KMS-11 (cell line): ENCODE results near the gene CTCF.

Experiments used
- H2AFZ ChIP-seq: fragments of 200-600 bp; sonication (generic); 2 replicates; pipeline ENCODE4 v1.6.1; 2016; ENCODE audit warnings: antibody characterized with exemption, mixed run types, low read depth
- H3K27ac ChIP-seq: fragments of 200-600 bp; sonication (generic); 2 replicates; pipeline ENCODE4 v1.6.1; 2016; ENCODE audit warnings: mild to moderate bottlenecking, mixed run types
- H3K27me3 ChIP-seq: fragments of 200-600 bp; sonication (generic); 2 replicates; pipeline ENCODE4 v1.6.1; 2017; ENCODE audit warnings: mild to moderate bottlenecking, low read depth, mixed run types, moderate library complexity; ENCODE audit not compliant: insufficient read depth
- H3K36me3 ChIP-seq: fragments of 200-600 bp; sonication (generic); 2 replicates; pipeline ENCODE4 v1.6.1; 2017; ENCODE audit warnings: mild to moderate bottlenecking, mixed run types; ENCODE audit not compliant: insufficient read depth
- H3K4me1 ChIP-seq: fragments of 200-600 bp; sonication (generic); 2 replicates; pipeline ENCODE4 v1.6.1; 2016; ENCODE audit warnings: mild to moderate bottlenecking, low read depth, mixed run types; ENCODE audit not compliant: poor library complexity, severe bottlenecking
- H3K4me2 ChIP-seq: fragments of 200-600 bp; sonication (generic); 2 replicates; pipeline ENCODE4 v1.7.0; 2016; ENCODE audit warnings: mild to moderate bottlenecking, mixed run types
- H3K4me3 ChIP-seq: fragments of 200-600 bp; sonication (generic); IDR thresholded peaks from 2 replicates; pipeline ENCODE4 v1.6.1; 2017; ENCODE audit warnings: low read depth, low read length, mixed read lengths; ENCODE audit not compliant: insufficient read depth
- H3K79me2 ChIP-seq: fragments of 200-600 bp; sonication (generic); 2 replicates; pipeline ENCODE4 v1.6.1; 2016; ENCODE audit warnings: low read depth, mixed run types; ENCODE audit not compliant: insufficient read depth
- H3K9ac ChIP-seq: fragments of 200-600 bp; sonication (generic); 2 replicates; pipeline ENCODE4 v1.6.1; 2016; ENCODE audit warnings: mild to moderate bottlenecking, mixed run types
- H4K20me1 ChIP-seq: fragments of 200-600 bp; sonication (generic); 2 replicates; pipeline ENCODE4 v1.6.1; 2016; ENCODE audit warnings: mild to moderate bottlenecking, mixed run types; ENCODE audit not compliant: insufficient read depth
- CTCF ChIP-seq: fragments of 200-600 bp; sonication (generic); conservative IDR thresholded peaks from 2 replicates; pipeline ENCODE4 v1.6.1; 2017; ENCODE audit warnings: low read depth, mild to moderate bottlenecking, antibody characterized with exemption, low read length, moderate library complexity, mixed read lengths

CTCF gene

DNA sequence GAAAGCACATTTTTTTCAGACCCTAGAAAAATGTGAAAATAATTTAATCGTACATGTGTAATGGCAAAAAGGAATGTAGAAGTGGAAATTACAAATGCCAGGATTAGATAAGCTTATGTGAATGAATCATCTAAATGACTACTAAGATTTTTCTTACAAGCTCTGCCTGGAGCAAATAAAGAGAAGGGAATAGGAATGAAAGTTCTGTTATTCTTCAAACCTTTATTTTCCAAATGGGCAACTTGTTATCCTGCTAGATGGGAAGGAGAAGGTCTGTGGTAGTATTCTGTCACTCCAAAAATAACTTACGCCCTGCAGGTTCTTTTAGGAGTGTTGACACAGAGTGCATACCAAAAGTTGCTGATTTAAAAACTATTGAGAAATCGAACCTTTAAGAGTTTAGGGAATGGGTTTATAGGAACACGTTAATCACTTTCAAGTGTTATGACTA lies 9.7 kb downstream of the CTCF start:
- TF ChIP-seq CTCF, result no peak
- Histone ChIP-seq H2AFZ (no peak overlapping the region), H3K27me3 (no peaks in the 10 kb centered on the region), H3K9ac (no peak overlapping the region), H3K4me3 (no peak overlapping the region), H4K20me1 (peaks cover 4% of the 10 kb centered on the region; the same call in 1 of the 2 replicates), H3K79me2 (peaks cover 90% of the 10 kb centered on the region), H3K4me2 (no peak overlapping the region), H3K4me1 (peaks cover 6% of the 10 kb centered on the region), H3K27ac (no peak overlapping the region), H3K36me3 (0 out of 2 replicates have a peak, but pooled peaks cover 2% of the 10 kb centered on the region)

GRCh38 chr16:67579686-67580085 lies 17.4 kb downstream of the CTCF start:
- H3K36me3 ChIP-seq, result 0 out of 2 replicates have a peak, but pooled peaks cover 1% of the 10 kb centered on the region
- H3K4me2 ChIP-seq, result no peak overlapping the region

DNA sequence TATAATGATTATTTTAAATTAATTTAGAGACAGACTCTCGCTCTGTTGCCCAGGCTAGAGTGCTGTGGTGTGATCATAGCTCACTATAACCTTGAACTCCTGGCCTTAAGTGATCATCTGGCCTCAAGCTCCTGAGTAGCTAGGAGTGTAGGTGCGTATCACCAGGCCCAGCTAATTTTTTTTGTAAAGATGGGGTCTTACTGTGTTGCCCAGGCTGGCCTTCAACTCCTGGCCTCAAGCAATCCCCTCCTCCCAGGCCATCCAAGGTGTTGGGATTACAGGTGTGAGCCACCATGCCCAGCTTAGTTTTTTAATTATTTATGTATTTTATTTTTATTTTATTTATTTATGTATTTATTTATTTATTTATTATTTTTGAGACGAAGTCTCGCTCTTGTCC lies 17.9 kb downstream of the CTCF start:
- H3K4me2 ChIP-seq, result no peak overlapping the region
- TF ChIP-seq CTCF, result no peak
- H3K36me3 ChIP-seq, result no peaks in the 10 kb centered on the region
- no peak overlapping the region for H3K4me3 ChIP-seq
- H2AFZ ChIP-seq, result no peak overlapping the region
- no peaks in the 10 kb centered on the region; the same call in 1 of the 2 replicates for H4K20me1 ChIP-seq
- peaks cover 75% of the 10 kb centered on the region for H3K79me2 ChIP-seq
- no peak overlapping the region for H3K27ac ChIP-seq
- H3K4me1 ChIP-seq, result no peaks in the 10 kb centered on the region
- H3K27me3 ChIP-seq, result no peaks in the 10 kb centered on the region
- no peak overlapping the region for H3K9ac ChIP-seq

More at GRCh38 chr16:67579686-67580085, 17.4 kb downstream of the CTCF start:
- no peaks in the 10 kb centered on the region for H3K4me1 ChIP-seq
- no peaks in the 10 kb centered on the region for H3K27me3 ChIP-seq
- no peak overlapping the region for H3K9ac ChIP-seq
- TF ChIP-seq CTCF, result no peak
- H3K4me3 ChIP-seq, result no peak overlapping the region
- H2AFZ ChIP-seq, result no peak overlapping the region
- H3K27ac ChIP-seq, result no peak overlapping the region
- no peaks in the 10 kb centered on the region; the same call in 1 of the 2 replicates for H4K20me1 ChIP-seq
- peaks cover 75% of the 10 kb centered on the region for H3K79me2 ChIP-seq

- Histone ChIP-seq H3K4me2 (no peak overlapping the region), H2AFZ (no peak overlapping the region), H3K27ac (no peak overlapping the region), H3K36me3 (no peaks in the 10 kb centered on the region), H4K20me1 (no peaks in the 10 kb centered on the region), H3K27me3 (no peaks in the 10 kb centered on the region), H3K79me2 (peaks cover 40% of the 10 kb centered on the region), H3K4me1 (no peaks in the 10 kb centered on the region), H3K9ac (no peak overlapping the region), H3K4me3 (no peak overlapping the region)
- no peak for TF ChIP-seq CTCF
Measured at GRCh38 chr16:67593288-67593687, 31.0 kb downstream of the CTCF start.
